BJ (cell line): ENCODE data around the gene SFN. TPM values are rescaled to one million over a fixed set of nuclear protein-coding genes. Genes with fewer than 3 reads are reported as not detected.

Source experiments
- CTCF ChIA-PET: fragments of 350-600 bp; formaldehyde crosslinking; extraction: SDS; loops from one replicate; lab custom pipeline; 2021; ENCODE audit warnings: antibody characterized with exemption, inconsistent platforms; lab: Yijun Ruan, JAX
- POLR2A ChIA-PET: fragments of 300-600 bp; sonication (Branson Sonifier 250); formaldehyde crosslinking; extraction: SDS; loops from one replicate; lab custom pipeline; 2021; ENCODE audit warnings: antibody characterized with exemption; lab: Charles Lee
- DNase-seq: peaks from one replicate; pipeline ENCODE4 v3.0.0-alpha.2; 2011; ENCODE audit warnings: low read depth
- H3K27me3 ChIP-seq: 2 replicates; pipeline ENCODE4 v1.6.0; 2011; ENCODE audit warnings: low read length; ENCODE audit not compliant: control insufficient read depth, insufficient read depth
- H3K36me3 ChIP-seq: 2 replicates; pipeline ENCODE4 v1.5.1; 2011; ENCODE audit warnings: low read length; ENCODE audit not compliant: control insufficient read depth, insufficient read depth
- H3K4me3 ChIP-seq: 2 replicates; pipeline ENCODE4 v1.5.1; 2011; ENCODE audit warnings: low read depth, mild to moderate bottlenecking, control low read depth, low read length
- polyA plus RNA-seq: library from polyadenylated mRNA; depleted of rRNA; stranded (reverse); fragments of >200 nt; gene quantifications from 2 replicates; pipeline ENCODE4 v1.2.3, GENCODE V29; 2011
- TF ChIP-seq, protein P1 (sequence below): IDR thresholded peaks from 2 replicates; pipeline ENCODE4 v1.5.1; 2011; ENCODE audit warnings: low read depth, mild to moderate bottlenecking, control low read depth, inconsistent platforms, low read length, moderate library complexity; ENCODE audit not compliant: insufficient read depth

SFN gene
- polyA plus RNA-seq, 1 experiment: 0.20 TPM

DNA sequence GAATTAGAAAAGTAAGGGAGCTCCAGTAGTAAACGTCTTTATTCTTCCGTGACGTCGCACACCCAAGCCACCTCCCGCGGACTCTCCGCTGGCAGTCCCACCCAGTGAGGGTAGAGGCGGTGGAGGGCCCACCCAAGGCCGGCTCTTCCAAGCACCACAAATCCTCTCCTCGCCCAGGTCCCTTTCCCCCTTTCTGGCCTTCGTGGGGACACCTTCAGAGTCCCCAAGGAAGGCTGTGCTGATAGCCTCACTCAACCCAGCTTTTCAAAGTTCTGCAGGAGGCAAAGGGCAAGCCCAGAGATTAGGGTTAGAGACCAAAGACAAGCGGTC, 27.5 kb downstream of the SFN start:
- no peak for DNase-seq
- Histone ChIP-seq H3K27me3 (no peaks in the 10 kb centered on the region), H3K36me3 (peaks cover 33% of the 10 kb centered on the region), H3K4me3 (peak overlapping the region; percentile 97)
- TF ChIP-seq, protein P1, sequence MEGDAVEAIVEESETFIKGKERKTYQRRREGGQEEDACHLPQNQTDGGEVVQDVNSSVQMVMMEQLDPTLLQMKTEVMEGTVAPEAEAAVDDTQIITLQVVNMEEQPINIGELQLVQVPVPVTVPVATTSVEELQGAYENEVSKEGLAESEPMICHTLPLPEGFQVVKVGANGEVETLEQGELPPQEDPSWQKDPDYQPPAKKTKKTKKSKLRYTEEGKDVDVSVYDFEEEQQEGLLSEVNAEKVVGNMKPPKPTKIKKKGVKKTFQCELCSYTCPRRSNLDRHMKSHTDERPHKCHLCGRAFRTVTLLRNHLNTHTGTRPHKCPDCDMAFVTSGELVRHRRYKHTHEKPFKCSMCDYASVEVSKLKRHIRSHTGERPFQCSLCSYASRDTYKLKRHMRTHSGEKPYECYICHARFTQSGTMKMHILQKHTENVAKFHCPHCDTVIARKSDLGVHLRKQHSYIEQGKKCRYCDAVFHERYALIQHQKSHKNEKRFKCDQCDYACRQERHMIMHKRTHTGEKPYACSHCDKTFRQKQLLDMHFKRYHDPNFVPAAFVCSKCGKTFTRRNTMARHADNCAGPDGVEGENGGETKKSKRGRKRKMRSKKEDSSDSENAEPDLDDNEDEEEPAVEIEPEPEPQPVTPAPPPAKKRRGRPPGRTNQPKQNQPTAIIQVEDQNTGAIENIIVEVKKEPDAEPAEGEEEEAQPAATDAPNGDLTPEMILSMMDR: no peak
- CTCF ChIA-PET: interaction anchor here (0.9 to 1.6 kb wide), 5 partner anchors 10 to 104 kb away, joined by 3 to 7 read pairs (median 3); partner anchors contain the start of gene GPATCH3
- POLR2A ChIA-PET: interaction anchor here (0.6 to 1.9 kb wide), 3 partner anchors 9 to 91 kb away, joined by 3 to 16 read pairs (median 6); partner anchors contain the start of gene GPATCH3

DNA sequence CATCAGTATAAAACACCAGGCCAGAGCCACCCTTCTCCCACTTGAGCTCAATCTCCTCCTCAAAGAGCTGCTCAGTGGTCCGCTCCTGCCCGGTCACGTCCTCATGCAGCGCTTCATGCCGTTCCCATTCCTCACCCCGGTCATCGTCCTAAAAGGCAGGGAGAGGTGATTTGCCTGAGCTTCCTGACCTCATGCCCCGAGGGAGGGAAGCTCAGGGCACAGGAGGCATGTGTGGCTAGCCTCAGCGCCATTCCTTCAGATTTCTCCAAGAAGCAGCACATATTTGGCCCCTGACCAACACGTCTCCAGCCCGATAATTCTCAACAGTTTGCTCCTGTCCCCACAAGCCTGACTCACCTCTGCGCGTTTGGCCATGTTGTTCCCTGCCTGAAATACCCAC, 31.3 kb downstream of the SFN start:
- Histone ChIP-seq H3K27me3 (no peaks in the 10 kb centered on the region), H3K4me3 (no peak overlapping the region), H3K36me3 (peaks cover 23% of the 10 kb centered on the region)
- CTCF ChIA-PET: no interaction called here
- POLR2A ChIA-PET: no interaction called here
- TF ChIP-seq, protein P1: no peak
- DNase-seq: no peak

DNA sequence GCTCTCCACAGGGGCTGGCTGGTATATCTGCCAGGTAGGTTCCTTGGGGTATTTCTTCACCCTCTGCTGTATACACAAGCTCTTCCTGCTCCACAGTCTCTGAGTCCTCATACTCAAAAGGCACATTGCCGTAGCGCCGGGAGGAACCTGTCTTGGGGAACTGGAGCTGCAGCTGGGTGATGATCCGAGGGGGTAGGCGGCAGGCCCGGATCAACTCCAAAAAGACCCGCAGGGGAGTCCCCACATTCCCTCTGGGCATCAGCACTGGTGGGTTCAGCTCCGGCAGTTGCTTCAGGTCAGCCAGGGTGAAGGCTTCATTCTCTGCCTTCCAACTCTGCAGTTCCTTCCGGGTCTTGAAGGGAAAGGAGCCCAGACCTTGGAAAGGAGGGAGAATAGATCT, 34.4 kb downstream of the SFN start:
- Histone ChIP-seq H3K36me3 (peaks cover 19% of the 10 kb centered on the region), H3K27me3 (no peaks in the 10 kb centered on the region), H3K4me3 (no peak overlapping the region)
- ChIA-PET CTCF (interaction anchor here (0.6 to 1.0 kb wide), 2 partner anchors 15 to 24 kb away, joined by 3 read pairs; partner anchors contain the start of gene NUDC), POLR2A (no interaction called here)
- TF ChIP-seq, protein P1: no peak
- DNase-seq: no peak

DNA sequence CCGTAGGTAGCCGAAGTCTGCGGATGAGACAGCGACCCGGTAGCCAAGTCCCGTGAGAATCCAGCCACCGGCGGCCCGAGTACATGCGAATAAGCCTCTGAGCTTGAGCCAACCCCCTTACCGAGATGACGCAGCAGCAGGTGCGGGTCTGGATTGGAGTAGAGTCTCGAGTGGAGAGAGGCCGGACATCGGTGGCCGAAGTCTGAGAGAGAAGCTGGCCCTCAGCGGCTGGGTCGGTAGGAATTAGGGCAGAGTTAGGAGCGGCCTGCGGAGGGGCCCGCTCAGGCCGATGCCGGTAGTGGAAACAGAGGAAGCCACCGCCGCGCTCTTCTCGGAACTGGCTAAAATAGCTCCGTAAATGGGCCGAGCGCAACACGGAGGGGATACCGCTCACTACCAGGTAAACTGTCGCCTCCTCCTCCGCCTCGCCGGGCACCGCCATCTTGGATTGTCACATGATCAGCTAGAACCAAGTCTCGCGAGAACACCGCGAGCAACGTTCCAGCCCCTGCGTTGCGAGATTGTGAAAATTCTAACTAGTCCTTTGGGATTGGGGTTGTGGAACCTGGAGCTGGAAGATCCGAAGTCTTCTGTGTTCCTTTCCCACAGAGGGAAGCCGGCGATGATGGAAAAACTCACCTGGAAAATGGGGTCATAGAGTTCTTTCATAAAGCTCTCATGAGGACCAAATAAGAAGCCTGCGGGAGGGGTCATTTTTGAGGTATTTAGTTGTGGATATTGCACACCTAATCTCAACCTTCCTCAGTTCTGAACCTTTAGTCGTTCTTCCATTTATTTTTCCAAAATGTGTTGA, 37.3 kb downstream of the SFN start, which contains the start of gene GPATCH3:
GPATCH3 (minus strand) TSS at position 467 of the 814 bp plus-strand sequence; CDS start at position 442, 25 bp downstream.
- Histone ChIP-seq H3K4me3 (peak within 1 kb of the TSS; percentile 82), H3K36me3 (peaks cover 4% of the 10 kb centered on the region), H3K27me3 (no peaks in the 10 kb centered on the region)
- DNase-seq: no peak
- CTCF ChIA-PET: interaction anchor here (0.7 to 1.8 kb wide), 7 partner anchors 10 to 100 kb away, joined by 3 to 7 read pairs (median 3); partner anchors contain the start of gene GPN2
- TF ChIP-seq, protein P1: no peak
- POLR2A ChIA-PET: interaction anchor here (1.0 to 2.3 kb wide), 2 partner anchors 10 to 21 kb away, joined by 3 to 16 read pairs; partner anchors contain the start of genes GPN2 and NUDC
